Erythroblast (primary cell): ENCODE measurements around the gene TLCD3A.

Source experiments
- DNase-seq, 2 experiments: peaks; one replicate each; lab custom pipeline; 2025; lab: John Stamatoyannopoulos, UW
- GATA1 ChIP-seq: IDR thresholded peaks from 2 replicates; pipeline ENCODE4 v1.6.1; 2011; ENCODE audit warnings: low read depth, mild to moderate bottlenecking, control low read depth, low read length, moderate library complexity
- POLR2A ChIP-seq: IDR thresholded peaks from 2 replicates; pipeline ENCODE4 v1.6.1; 2011; ENCODE audit warnings: mild to moderate bottlenecking, low read length

Gene TLCD3A

GRCh38 chr17:699345-699744, 33.1 kb upstream of the TLCD3A start:
- TF ChIP-seq POLR2A (no peak), GATA1 (no peak)
- no peak for DNase-seq

GRCh38 chr17:700504-701094, 31.8 kb upstream of the TLCD3A start:
- DNase-seq: peak; percentile 41 to 74
- TF ChIP-seq GATA1 (no peak), POLR2A (no peak)

GRCh38 chr17:703081-703875, 29.1 kb upstream of the TLCD3A start:
- no peak for DNase-seq
- TF ChIP-seq POLR2A: no peak
- TF ChIP-seq GATA1: no peak

GRCh38 chr17:704111-704864, 28.1 kb upstream of the TLCD3A start:
- TF ChIP-seq GATA1 (no peak), POLR2A (no peak)
- no peak for DNase-seq

GRCh38 chr17:705011-705410, 27.4 kb upstream of the TLCD3A start:
- no peak for DNase-seq
- TF ChIP-seq GATA1: no peak
- TF ChIP-seq POLR2A: no peak

GRCh38 chr17:705863-706262, 26.5 kb upstream of the TLCD3A start:
- TF ChIP-seq GATA1 (no peak), POLR2A (no peak)
- DNase-seq: peak; percentile 56 to 74

GRCh38 chr17:708132-708531, 24.3 kb upstream of the TLCD3A start:
- DNase-seq: peak in 1 of 2 experiments; percentile 17
- TF ChIP-seq POLR2A: no peak
- no peak for TF ChIP-seq GATA1

- no peak for DNase-seq
- TF ChIP-seq GATA1: no peak
- TF ChIP-seq POLR2A: no peak
Measured at GRCh38 chr17:718075-718474, 14.3 kb upstream of the TLCD3A start.

- TF ChIP-seq POLR2A: no peak
- no peak for TF ChIP-seq GATA1
- DNase-seq: no peak
Measured at GRCh38 chr17:720706-721539, 11.5 kb upstream of the TLCD3A start.

- no peak for DNase-seq
- TF ChIP-seq POLR2A: no peak
Measured at GRCh38 chr17:721540-721937, 10.9 kb upstream of the TLCD3A start.

GRCh38 chr17:725084-725483, 7.3 kb upstream of the TLCD3A start:
- TF ChIP-seq POLR2A: no peak
- TF ChIP-seq GATA1: no peak
- no peak for DNase-seq

- TF ChIP-seq POLR2A (no peak), GATA1 (no peak)
- DNase-seq: no peak
Measured at GRCh38 chr17:725746-726145, 6.7 kb upstream of the TLCD3A start.

GRCh38 chr17:726271-726919, 6.0 kb upstream of the TLCD3A start:
- no peak for DNase-seq
- TF ChIP-seq POLR2A (no peak), GATA1 (no peak)
